ENCODE results near the gene TMEM63A.
"Not testable (repeated sequence)": the region's sequence is repeated elsewhere in the genome, so short reads cannot be mapped to it uniquely, and the experiment has no call there.

TMEM63A gene

DNA sequence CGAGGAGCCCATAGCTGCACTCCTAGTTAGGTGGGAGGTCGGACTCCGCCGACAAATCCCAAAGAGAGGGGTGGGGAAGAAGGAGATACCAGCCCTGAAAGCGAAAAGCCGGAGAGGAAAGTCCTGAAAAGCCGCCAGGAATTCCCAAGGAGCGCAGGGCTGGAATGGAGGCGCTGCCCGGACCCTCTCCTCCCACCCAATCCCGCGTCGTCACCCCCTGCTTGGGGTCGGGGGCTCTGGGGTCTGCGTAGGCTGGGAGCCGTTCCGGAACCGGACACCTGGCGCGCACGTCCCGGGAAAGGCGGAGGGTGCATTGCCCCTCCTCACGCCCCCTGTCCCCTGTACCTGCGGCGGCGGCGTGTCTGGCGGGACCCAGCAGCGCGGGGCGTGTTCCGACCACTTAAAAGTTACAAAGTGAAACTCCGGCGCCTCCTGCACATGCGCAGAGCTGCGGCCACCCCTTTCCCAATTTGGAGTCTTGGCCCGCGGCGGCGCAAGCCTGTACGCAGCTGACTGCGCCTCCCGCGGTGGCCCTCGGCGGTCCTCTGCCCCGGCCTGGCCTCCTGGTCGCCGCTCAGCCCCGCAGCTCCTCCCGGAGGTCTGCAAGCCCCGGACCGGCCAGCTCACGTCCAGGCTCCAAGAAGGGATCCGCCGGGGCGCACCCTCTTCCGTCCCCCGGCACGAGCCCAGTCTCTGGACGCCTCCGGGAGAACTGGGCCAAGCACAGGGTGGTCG, at the start of gene TMEM63A:
Gene TMEM63A (minus strand): TSS at position 422 of the 735 bp plus-strand sequence. CDS start 4,800 bp downstream, outside the sequence.
- in situ Hi-C loops (cut with MboI; ENCODE audit: low sequenced_read_pairs): no loop called here

DNA sequence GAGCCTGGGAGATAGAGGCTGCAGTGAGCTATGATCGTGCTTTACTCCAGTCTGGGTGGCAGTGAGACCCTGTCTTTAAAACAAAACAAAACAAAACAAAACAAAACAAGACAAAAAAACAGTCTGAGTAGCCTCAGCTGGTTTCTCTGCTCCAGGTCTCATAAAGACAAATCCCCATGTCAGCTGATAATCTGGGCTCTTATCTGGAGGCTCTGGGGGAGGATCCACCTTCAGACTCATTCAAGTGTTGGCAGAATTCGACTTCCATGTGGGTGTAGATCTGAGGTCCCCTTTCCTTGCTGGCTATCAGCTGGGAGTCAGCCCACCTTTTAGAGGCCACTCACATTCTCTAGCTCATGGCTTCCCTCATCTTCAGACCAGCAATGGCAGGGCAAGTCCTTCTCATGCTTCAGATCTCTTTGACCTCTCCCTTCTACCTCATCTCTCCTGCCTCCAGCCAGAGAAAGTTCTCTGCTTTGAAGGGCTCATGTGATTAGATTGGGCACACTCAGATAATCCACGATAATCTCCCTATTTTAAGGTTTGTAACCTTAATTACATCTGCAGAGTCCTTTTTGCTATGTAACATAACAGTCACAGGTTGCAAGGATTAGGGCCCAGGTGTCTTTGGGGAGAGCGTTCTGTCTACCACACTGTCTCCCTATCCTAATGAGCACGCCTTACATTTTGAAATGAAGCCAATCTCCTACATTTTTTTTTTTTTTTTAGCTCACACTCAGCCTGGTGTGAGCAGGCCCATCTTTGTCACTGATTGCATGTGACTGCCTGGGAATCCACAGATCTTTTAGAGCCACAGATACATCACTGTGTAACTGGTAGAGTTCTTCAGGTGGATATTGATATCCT, 49.3 kb upstream of the TMEM63A start:
- in situ Hi-C loops (cut with MboI; ENCODE audit: low sequenced_read_pairs): no loop called here

DNA sequence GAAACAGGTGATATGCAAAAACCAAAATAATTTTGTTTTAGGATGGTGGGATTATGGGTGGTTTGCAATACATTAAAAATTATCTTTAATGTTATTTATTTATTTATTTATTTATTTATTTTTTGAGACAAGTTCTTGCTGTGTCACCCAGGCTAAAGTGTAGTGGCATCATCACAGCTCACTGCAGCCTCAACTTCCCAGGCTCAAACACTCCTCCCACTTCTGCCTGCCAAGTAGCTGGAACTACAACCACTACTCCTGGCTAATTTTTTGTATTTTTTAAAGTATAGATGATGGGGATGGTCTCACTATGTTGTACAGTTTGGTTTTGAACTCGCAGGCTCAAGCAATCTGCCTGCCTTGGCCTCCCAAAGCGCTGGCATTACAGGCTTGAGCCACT, 48.4 kb upstream of the TMEM63A start:
- in situ Hi-C loops (cut with MboI; ENCODE audit: low sequenced_read_pairs): no loop called here

DNA sequence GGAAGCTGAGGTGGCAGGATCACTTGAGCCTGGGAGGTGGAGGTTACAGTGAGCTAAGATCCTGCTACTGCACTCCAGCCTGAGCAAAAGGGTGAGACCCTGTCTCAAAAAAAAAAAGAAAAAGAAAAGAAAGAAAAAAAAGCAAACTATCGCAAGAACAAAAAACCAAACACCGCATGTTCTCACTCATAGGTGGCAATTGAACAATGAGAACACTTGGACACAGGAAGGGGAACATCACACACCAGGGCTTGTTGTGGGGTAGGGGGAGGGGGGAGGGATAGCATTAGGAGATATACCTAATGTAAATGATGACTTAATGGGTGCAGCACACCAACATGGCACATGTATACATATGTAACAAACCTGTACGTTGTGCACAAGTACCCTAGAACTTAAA, 47.3 kb upstream of the TMEM63A start:
- in situ Hi-C loops (cut with MboI; ENCODE audit: low sequenced_read_pairs): not testable (repeated sequence)

DNA sequence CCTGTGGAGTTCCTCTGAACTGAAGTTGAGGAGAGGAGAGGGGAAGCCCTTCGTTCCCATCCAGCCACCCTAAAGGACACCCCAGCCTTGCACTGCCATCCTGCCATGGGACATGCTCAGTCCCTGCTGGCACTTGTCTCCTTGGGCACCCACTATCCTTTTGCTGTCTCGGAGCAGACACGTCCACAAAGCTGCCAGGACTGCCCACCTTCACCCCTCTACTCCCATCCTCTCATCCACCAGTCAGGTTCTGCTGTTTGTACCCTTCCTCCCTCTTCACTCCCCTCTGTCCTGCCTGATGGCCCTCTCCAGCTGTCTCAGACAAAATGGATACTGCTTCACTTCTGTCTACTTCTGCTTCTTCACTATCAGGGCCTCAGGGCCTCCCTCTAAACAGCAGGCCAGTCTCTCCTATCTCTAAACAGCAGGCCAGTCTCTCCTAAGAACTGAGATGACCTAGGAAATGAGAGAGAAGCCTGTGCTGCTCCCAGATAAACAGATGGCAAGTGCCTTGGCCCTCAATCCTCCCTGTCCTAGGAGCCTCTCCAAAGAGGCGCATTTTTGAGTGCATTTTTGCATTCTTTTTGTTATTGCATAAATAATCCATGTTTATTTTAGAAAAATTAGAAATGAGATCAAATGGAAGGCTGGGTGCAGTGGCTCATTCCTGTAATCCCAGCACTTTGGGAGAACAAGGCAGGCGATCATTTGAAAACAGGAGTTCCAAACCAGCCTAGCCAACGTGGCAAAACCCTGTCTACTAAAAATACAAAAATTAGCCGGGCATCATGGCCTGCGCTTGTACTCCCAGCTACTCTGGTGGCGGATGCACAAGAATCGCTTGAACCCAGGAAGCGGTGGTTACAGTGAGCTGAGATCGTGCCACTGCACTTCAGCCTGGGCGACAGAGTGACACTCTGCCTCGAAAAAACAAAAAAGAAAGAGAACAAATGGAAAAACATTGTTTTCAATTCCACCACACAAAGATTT, 46.3 kb upstream of the TMEM63A start:
- in situ Hi-C loops (cut with MboI; ENCODE audit: low sequenced_read_pairs): no loop called here

DNA sequence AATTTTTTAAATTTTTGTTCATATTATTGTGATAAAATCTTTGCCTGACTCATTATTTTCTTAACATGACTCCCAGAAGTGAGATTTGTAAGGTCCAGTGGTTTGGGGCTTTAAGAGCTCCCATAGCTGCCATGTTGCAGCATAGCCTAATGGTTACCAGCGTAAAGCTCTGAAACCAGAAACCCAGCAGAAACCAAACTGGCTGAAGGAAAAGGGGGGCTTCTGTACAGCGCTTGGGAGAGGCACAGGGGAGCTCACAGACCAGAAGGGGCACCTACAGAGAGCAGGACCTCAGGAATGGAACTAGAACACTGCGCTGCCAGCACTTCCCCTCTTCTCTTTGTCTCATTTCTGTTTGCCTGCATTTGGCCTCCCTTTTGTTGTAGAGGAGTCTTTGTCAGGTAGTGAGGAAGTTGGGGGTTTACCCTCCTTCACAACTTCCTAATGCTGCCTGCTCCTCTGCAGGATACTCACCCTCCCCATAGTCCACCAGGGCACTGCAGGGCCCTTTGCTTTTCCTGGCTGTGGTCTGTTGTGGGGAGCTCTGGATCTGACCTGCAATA, 44.5 kb upstream of the TMEM63A start:
- in situ Hi-C loops (cut with MboI; ENCODE audit: low sequenced_read_pairs): no loop called here

DNA sequence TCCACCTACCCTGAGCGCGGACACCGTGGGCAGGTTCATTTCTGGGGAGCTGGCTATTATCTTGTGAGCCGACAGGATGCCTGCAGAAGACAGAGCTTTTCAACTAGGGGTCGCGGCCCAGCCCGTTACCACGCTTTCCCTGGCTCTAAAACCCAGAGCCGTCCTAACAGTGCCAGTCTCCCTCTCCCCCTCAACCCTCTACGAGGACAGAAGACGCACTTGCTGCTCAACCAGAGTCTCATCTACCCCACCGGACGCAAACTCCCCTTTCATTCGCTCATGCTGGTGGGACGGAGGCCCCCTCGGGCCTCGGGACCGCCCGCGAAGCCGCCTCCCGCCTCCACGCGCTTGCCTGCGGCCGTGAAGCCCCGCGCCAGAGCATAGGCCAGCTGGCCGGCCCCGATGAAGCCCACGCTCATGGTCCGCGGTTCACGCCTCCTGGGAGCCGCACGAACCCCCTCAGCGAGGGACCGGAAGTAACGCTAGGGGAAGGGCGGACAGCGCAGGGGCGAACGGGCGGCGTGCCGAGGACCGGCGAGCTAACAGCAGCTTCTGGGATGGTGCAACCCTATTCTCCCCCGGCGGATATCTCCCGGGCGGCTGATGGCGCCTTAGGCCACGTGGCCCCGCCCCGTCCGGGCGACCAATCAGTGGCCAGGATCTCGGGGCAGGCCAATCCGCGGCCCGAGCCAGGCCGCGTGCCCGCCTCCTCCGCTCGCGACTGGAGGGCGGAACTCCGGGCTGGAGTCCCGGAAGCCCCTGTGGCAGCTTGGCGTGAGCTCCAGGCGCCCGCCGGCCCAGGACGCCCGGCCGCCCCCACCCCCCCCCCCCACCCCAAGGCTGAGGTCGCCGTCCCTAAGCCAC, 41.7 kb upstream of the TMEM63A start, which contains the start of gene PYCR2:
Gene PYCR2 (minus strand): TSS at position 559 of the 864 bp plus-strand sequence. CDS start 140 bp downstream, at position 419.
- in situ Hi-C loops (cut with MboI; ENCODE audit: low sequenced_read_pairs): no loop called here

DNA sequence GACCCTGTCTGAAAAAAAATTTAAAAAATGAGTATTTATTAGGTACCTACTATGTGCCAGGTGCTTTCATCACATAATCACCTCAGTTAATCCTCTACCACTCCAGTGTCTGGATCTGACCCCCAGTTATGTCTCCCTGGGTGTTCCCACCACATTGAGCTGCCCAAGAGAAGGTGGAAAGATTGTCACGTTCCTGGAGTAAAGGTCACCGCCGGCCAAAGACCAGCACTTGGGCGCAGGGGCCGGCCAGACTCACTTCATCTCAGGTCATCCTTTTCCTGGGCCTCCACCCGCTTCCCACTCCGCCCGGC, 41.2 kb upstream of the TMEM63A start:
- in situ Hi-C loops (cut with MboI; ENCODE audit: low sequenced_read_pairs): no loop called here

DNA sequence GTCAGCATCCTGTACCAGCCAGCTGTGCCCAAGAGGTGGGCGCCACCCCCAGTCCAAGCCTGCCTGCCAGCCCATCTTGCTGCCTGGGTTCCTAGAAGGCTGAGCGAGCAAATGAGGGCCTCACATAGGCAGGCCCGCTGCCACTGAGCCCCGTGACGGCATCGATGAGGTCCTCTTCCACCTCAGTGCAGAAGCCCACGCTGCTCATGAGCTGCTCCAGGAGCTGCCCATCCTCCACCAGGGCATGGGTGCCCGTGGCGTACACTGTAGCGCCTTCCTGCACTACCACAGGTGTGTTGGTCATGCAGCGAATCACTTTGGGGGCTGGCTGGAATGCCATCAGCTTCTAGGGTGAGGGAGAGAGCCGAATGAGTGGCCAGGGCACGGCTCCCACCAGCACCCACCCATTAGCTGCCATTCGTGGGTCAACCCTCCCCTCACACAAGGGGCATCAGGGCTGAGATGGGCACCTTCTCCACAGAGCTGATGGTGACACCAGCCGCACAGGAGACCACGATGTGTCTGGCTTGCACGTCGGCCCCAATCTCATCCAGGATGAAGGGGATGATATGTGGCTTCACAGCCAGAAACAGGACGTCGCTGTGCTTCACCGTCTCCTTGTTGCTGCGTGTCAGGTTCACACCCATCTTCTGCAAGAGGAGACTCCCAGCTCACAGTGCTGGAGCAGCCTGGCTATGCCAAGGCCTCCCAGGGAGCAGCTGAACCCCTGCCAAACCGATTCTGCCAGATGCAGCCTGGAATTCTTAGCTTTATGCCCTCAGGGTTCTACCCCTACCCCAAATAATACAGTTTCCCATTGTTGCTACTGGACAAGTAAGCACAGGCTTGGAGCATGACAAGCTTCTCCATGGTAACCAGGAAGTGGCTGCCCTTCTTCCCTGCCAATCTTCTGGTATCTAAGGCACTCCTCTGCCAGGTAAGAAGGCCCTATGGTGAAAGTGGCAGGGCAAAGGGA, 39.8 kb upstream of the TMEM63A start:
- in situ Hi-C loops (cut with MboI; ENCODE audit: low sequenced_read_pairs): no loop called here

DNA sequence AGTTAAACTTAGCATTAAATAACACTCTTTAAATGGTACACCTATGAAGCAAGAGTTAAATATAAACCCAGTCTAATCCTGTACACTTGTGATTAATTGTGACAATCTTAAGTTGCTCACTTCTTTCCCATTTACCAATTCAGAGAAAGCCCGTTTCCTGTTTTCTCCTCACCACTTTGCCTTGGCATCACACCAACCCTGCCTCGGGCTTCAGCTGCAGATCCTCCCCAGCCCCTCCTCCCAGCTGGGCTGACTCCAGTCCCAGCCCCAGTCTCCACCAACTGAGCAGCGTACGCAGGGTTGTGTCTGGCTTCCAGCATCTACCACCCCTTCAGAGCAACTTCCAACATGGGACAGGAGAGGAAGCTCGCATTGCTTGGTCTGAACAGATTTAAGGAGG, 37.7 kb upstream of the TMEM63A start:
- in situ Hi-C loops (cut with MboI; ENCODE audit: low sequenced_read_pairs): no loop called here

DNA sequence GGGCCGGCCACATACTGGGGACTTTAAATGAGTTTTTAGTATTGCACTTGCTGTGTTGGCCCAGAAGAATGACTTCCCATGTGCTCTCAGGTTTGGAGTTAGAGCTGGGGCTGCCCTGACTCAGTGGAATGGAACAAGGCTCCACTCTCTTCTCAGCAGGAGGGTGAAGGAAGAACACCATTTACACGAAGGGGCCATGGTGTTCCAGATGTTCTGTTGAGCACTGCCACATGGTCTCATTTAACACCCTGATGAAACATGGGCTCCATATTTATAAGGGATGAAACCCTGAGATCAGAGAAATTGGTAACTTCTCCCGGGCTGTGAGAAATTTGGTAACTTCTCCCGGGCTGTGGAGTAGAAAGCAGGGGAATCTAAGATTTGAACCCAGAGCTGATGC, 36.1 kb upstream of the TMEM63A start:
- in situ Hi-C loops (cut with MboI; ENCODE audit: low sequenced_read_pairs): no loop called here

DNA sequence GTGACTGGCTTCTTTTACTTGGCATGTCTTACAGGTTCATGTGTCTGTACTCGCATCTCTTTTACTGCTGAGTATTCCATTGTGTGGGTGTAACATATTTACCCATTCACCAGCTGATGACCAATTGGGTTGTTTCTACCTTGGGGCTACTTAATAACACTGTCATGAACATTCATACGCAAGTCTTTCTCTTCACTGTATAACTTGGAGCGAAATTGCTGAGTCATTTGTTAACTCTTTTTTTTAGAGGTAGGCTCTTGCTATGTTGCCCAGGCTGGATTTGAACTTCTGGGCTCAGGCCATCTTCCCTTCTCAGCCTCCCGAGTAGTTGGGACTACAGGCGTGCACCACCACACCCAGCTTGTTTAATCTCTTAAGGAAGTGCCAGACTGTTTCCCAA, 35.4 kb upstream of the TMEM63A start:
- in situ Hi-C loops (cut with MboI; ENCODE audit: low sequenced_read_pairs): no loop called here

DNA sequence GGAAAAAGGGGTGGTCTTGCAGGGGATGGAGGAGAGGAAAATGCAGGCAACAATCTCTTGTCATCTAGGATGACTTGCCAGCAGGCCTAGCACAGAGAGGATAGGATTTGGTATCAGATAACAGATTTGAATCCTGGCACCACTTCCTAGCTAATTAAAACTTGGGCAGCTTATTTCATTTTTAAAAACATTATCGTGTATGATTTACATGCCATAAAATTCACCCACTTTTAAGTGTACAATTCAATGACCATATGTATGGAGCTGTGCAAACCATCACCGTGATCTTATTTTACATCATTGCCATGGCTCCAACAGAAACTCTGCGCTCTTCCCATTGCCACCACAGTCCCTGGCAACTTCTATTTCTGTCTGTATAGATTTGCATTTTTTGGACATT, 34.9 kb upstream of the TMEM63A start:
- in situ Hi-C loops (cut with MboI; ENCODE audit: low sequenced_read_pairs): no loop called here

DNA sequence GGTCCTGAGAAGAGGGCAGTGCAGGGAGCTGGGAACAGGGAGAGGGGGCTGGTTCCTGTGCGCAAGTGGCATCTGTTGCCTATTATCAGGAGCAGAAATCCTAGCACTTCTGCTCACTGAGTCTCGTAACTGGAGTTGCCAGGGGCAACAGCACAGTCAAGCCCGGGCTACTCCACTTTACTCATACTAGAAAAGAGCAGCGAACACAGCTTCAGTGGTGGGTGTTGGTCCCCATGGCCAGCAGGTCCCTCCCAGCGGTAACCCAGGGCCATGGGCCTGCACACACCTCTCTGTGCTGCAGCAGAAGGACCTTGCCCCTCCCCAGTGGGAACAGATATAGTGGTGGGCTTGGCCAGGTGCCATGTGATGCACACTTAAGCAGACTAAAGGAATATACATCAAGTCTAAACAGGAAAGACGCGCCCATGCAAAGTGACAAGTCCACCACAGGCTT, 33.4 kb upstream of the TMEM63A start:
- in situ Hi-C loops (cut with MboI; ENCODE audit: low sequenced_read_pairs): no loop called here

DNA sequence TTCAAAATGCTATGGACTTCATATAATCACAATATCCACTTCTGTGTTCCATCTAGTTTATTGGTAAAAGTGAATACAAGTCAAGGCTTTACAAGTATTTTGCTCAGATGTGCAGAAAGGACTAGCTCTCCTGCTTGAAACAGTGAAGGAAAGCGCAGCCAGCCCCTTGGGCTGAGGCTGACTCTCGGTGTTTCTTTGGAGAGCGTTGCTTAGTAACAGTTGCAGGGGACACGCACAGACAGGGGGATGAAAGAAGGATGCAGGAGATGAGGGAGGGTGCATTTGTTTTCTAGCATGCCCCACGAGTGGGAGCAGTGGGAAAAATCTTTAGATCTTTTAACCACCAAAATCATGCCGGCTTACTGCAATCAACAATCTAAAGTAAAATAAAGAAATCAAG, 32.8 kb upstream of the TMEM63A start:
- in situ Hi-C loops (cut with MboI; ENCODE audit: low sequenced_read_pairs): no loop called here

DNA sequence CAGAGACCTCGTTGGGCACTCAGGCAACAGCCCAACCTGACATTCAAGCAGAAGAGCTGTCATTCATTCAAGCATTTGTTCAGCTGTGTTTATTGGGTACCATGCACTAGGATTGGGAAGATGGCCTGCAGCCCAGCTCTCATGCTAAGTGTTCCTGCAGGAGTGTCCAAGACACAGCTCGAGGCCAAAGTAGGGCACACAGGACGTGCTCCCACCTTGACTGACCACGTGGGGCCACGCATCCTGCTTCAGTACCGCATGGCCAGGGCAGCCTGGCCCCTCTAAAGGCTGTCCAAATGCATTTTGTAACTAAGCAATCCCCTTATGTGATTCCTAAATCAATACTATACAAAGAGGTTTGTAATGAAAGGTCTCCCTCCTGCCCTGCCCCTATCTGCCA, 32.2 kb upstream of the TMEM63A start:
- in situ Hi-C loops (cut with MboI; ENCODE audit: low sequenced_read_pairs): no loop called here

DNA sequence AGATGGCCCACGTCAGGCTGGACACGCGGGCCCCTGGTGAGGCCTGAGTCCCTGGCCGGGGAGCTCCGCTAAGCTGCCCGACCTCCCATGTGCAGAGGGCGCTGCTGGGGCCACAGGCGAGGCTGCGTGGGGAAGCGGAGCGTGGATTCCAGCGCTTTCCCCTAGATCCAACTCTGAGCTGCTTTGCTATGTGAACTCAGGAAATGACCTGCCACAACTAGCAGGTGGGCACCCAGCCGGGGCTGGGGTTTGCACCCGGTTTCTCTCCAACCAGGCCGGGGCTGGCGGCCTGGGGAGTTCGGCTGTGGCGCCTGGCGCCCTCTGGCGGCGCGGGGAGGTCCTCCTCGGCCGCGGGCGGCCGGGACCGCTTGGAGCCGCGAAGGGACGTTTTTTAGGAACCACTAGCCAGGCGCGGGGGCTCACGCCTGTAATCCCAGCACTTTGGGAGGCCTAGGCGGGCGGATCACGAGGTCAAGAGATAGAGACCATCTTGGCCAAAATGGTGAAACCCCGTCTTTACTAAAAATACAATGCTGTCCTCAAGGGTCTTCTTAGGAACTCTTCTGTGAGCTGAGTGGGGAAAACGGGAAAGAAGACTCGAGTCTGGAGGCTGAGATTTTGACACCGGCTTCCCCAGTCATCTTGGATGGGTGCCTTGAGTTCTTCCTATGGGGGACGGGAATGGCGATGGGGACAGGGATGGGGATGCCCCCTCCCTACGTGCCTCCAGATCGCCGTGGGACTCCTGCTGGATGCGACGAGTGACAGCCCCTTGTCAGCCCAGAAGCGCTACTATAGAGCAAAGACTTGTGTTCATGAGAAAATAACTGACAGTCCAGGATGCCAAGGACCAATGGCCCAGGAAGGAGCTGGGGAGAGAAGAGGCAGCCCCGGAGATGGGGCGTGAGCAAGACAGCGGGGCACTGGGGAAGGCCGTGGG, 29.3 kb upstream of the TMEM63A start:
- in situ Hi-C loops (cut with MboI; ENCODE audit: low sequenced_read_pairs): no loop called here
